IgD-negative memory B cell (primary cell): ENCODE measurements around the gene TMEM128. TPM values are rescaled to one million over a fixed set of nuclear protein-coding genes. Genes with fewer than 3 reads are reported as not detected.

ENCODE experiments used
- polyA plus RNA-seq: library from polyadenylated mRNA; unstranded; fragments of 300-500 nt; fragmentation: Illumina TruSeq; gene quantifications from one replicate; pipeline ENCODE4 v1.2.3, GENCODE V29; 2021

TMEM128 gene
- polyA plus RNA-seq, 1 donor from 2014 or later, result 23.2 TPM

Other genes with a start within 250 kb of the TMEM128 start
- gene OTOP1, start 21.3 kb downstream of the TMEM128 start, polyA plus RNA-seq, result not detected
- 18.9 TPM for gene LYAR, start 41.9 kb upstream of the TMEM128 start, polyA plus RNA-seq
- 7.8 TPM for gene ZBTB49, start 42.0 kb upstream of the TMEM128 start, polyA plus RNA-seq
- gene NSG1, start 138.9 kb upstream of the TMEM128 start, polyA plus RNA-seq, result 0.69 TPM